Measurements from ENCODE around the gene RAP1GDS1.
A peak's percentile ranks its signal among the peaks of the same experiment; 100 is the strongest.
"Not testable (repeated sequence)": the region's sequence is repeated elsewhere in the genome, so short reads cannot be mapped to it uniquely, and the experiment has no call there.

RAP1GDS1 gene

DNA sequence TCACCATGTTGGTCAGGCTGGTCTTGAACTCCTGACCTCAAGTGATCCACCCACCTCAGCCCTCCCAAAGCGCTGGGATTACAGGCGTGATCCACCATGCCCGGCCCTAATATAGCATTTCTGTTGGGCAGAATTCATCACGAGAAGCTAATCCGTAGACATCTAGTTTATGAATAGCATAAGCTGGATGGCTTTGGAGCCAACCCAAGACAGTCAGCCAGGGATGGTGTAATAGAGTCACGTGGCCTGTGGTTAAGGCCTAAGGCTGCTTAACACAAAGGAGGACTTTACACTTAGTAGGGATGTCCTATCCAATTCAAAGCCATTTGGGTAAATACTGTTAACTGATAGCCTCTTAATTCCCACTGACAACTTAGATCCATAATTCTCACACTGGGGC, 173.6 kb downstream of the RAP1GDS1 start:
- DNase-seq (ENCODE audit: low read depth): no peak
- Histone ChIP-seq H3K9me3 (ENCODE audit: control insufficient read depth, low read length) (no peaks in the 10 kb centered on the region), H3K9ac (ENCODE audit: low read length) (no peak overlapping the region), H3K27me3 (replicated peaks; ENCODE audit: control insufficient read depth, insufficient read depth, low read length) (no peaks in the 10 kb centered on the region), H3K4me1 (ENCODE audit: control insufficient read depth, insufficient read depth, low read length) (peaks cover 3% of the 10 kb centered on the region), H3K36me3 (ENCODE audit: control insufficient read depth, insufficient read depth, low read length, severe bottlenecking) (peaks cover 39% of the 10 kb centered on the region), H3K4me3 (ENCODE audit: low read length) (no peak overlapping the region)

- DNase-seq (ENCODE audit: low read depth): no peak
- H3K27me3 ChIP-seq (replicated peaks; ENCODE audit: control insufficient read depth, insufficient read depth, low read length): no peaks in the 10 kb centered on the region
- H3K9ac ChIP-seq (ENCODE audit: low read length): no peak overlapping the region
- H3K4me1 ChIP-seq (ENCODE audit: control insufficient read depth, insufficient read depth, low read length): peaks cover 19% of the 10 kb centered on the region
- no peak overlapping the region for H3K4me3 ChIP-seq (ENCODE audit: low read length)
- no peaks in the 10 kb centered on the region for H3K9me3 ChIP-seq (ENCODE audit: control insufficient read depth, low read length)
- peaks cover 49% of the 10 kb centered on the region for H3K36me3 ChIP-seq (ENCODE audit: control insufficient read depth, insufficient read depth, low read length, severe bottlenecking)
These were observed 183.2 kb downstream of the RAP1GDS1 start for GRCh38 chr4:98444371-98444770.

- Histone ChIP-seq H3K4me3 (ENCODE audit: low read length) (no peak overlapping the region), H3K9ac (ENCODE audit: low read length) (no peak overlapping the region), H3K4me1 (ENCODE audit: control insufficient read depth, insufficient read depth, low read length) (peaks cover 19% of the 10 kb centered on the region), H3K27me3 (replicated peaks; ENCODE audit: control insufficient read depth, insufficient read depth, low read length) (no peaks in the 10 kb centered on the region), H3K9me3 (ENCODE audit: control insufficient read depth, low read length) (no peaks in the 10 kb centered on the region), H3K36me3 (ENCODE audit: control insufficient read depth, insufficient read depth, low read length, severe bottlenecking) (peaks cover 29% of the 10 kb centered on the region)
- peak; percentile 18 for DNase-seq (ENCODE audit: low read depth)
These were observed 185.6 kb downstream of the RAP1GDS1 start for GRCh38 chr4:98446499-98447375.

DNA sequence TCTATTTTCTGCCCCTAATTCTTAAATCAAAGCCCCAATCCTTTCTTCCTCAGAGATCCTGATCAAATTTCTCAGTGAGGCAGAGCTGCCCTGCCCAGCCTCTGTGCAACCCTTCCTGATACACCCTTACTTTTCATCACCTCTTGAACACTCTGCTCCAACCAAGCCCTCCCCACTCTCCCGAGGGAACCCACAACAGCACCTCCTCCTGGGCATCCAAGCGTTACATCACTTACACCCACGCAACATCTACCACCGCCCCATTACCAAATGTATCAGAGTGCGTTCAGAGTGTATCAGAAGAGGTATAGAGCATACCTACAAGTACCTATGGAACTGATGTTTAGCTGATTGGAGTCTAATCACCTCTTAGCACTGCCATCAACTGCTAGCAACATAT, 186.5 kb downstream of the RAP1GDS1 start:
- Histone ChIP-seq H3K9ac (ENCODE audit: low read length) (no peak overlapping the region), H3K4me3 (ENCODE audit: low read length) (no peak overlapping the region), H3K9me3 (ENCODE audit: control insufficient read depth, low read length) (no peaks in the 10 kb centered on the region), H3K4me1 (ENCODE audit: control insufficient read depth, insufficient read depth, low read length) (peaks cover 19% of the 10 kb centered on the region), H3K36me3 (ENCODE audit: control insufficient read depth, insufficient read depth, low read length, severe bottlenecking) (peaks cover 20% of the 10 kb centered on the region), H3K27me3 (replicated peaks; ENCODE audit: control insufficient read depth, insufficient read depth, low read length) (no peaks in the 10 kb centered on the region)
- DNase-seq (ENCODE audit: low read depth): no peak

DNA sequence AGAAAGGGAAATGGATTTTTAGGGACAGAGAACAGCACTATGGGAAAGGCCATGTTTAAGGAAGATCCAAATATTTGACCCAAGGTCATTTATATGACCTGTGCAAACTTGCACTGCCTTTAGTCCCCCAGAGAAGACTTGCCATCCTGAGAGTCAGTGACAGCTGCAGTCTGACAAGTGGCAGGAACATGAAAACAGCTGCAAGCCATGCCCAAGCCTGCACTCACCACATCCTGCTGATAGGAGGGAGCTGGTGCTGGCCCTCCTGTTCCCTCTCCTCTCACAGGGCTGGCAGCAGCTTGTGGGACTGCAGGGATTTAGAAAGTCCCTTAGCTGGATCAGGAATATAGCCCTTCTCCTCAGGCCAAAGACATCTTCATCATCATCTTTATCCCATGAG, 187.7 kb downstream of the RAP1GDS1 start:
- no peaks in the 10 kb centered on the region for H3K27me3 ChIP-seq (replicated peaks; ENCODE audit: control insufficient read depth, insufficient read depth, low read length)
- peaks cover 12% of the 10 kb centered on the region for H3K36me3 ChIP-seq (ENCODE audit: control insufficient read depth, insufficient read depth, low read length, severe bottlenecking)
- H3K4me1 ChIP-seq (ENCODE audit: control insufficient read depth, insufficient read depth, low read length): peaks cover 19% of the 10 kb centered on the region
- H3K4me3 ChIP-seq (ENCODE audit: low read length): no peak overlapping the region
- DNase-seq (ENCODE audit: low read depth): no peak
- H3K9ac ChIP-seq (ENCODE audit: low read length): no peak overlapping the region
- peaks cover 3% of the 10 kb centered on the region for H3K9me3 ChIP-seq (ENCODE audit: control insufficient read depth, low read length)

DNA sequence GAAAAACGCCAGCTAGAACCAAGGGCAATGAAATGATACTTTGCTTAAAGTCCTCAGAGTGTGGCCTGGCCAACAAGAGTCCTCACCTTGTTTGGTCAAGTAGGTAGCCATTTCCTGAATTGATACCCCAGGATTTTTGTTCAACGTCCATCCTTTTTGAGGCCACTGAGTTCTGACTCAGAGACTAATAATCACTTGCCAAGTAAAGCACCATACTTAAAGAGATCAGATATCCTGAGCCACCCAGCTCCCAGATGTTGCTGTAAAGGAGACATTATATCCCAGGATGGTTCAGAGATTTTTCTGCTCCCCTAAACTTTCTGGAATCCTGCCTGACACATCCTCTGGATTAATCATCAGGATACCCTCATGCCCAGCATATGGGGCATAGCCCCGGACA, 190.9 kb downstream of the RAP1GDS1 start:
- no peak overlapping the region for H3K4me3 ChIP-seq (ENCODE audit: low read length)
- peaks cover 3% of the 10 kb centered on the region for H3K9me3 ChIP-seq (ENCODE audit: control insufficient read depth, low read length)
- H3K4me1 ChIP-seq (ENCODE audit: control insufficient read depth, insufficient read depth, low read length): peaks cover 7% of the 10 kb centered on the region
- no peak for DNase-seq (ENCODE audit: low read depth)
- H3K27me3 ChIP-seq (replicated peaks; ENCODE audit: control insufficient read depth, insufficient read depth, low read length): no peaks in the 10 kb centered on the region
- H3K36me3 ChIP-seq (ENCODE audit: control insufficient read depth, insufficient read depth, low read length, severe bottlenecking): no peaks in the 10 kb centered on the region
- no peak overlapping the region for H3K9ac ChIP-seq (ENCODE audit: low read length)

- not testable (repeated sequence) for H3K9me3 ChIP-seq (ENCODE audit: control insufficient read depth, low read length); H3K27me3 ChIP-seq (replicated peaks; ENCODE audit: control insufficient read depth, insufficient read depth, low read length)
These were observed 196.2 kb downstream of the RAP1GDS1 start for GRCh38 chr4:98457422-98457821.

DNA sequence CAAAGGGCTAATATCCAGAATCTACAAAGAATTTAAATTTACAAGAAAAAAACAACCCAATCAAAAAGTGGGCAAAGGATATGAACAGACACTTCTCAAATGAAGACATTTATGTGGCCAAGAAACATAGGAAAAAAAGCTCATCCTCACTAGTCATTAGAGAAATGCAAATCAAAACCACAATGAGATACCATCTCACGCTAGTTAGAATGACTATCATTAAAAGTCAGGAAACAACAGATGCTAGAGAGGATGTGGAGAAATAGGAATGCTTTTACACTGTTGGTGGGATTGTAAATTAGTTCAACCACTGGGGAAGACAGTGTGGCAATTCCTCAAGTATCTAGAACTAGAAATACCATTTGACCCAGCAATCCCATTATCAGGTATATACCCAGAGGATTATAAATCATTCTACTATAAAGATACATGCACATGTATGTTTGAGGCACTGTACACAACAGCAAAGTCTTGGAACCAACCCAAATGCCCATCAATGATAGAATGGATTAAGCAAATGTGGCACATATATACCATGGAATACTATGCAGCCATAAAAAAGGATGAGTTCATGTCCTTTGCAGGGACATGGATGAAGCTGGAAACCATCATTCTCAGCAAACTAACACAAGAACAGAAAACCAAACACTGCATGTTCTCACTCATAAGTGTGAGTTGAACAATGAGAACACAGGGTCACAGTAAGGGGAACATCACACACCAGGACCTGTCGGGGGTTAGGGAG, 200.1 kb downstream of the RAP1GDS1 start:
- not testable (repeated sequence) for DNase-seq (ENCODE audit: low read depth); H3K36me3 ChIP-seq (ENCODE audit: control insufficient read depth, insufficient read depth, low read length, severe bottlenecking); H3K9me3 ChIP-seq (ENCODE audit: control insufficient read depth, low read length); H3K4me3 ChIP-seq (ENCODE audit: low read length); H3K9ac ChIP-seq (ENCODE audit: low read length); H3K27me3 ChIP-seq (replicated peaks; ENCODE audit: control insufficient read depth, insufficient read depth, low read length); H3K4me1 ChIP-seq (ENCODE audit: control insufficient read depth, insufficient read depth, low read length)

More at GRCh38 chr4:98457422-98457821, 196.2 kb downstream of the RAP1GDS1 start:
- not testable (repeated sequence) for H3K36me3 ChIP-seq (ENCODE audit: control insufficient read depth, insufficient read depth, low read length, severe bottlenecking); H3K4me3 ChIP-seq (ENCODE audit: low read length); DNase-seq (ENCODE audit: low read depth); H3K9ac ChIP-seq (ENCODE audit: low read length); H3K4me1 ChIP-seq (ENCODE audit: control insufficient read depth, insufficient read depth, low read length)

GRCh38 chr4:98462487-98462886, 201.3 kb downstream of the RAP1GDS1 start:
- no peaks in the 10 kb centered on the region for H3K36me3 ChIP-seq (ENCODE audit: control insufficient read depth, insufficient read depth, low read length, severe bottlenecking)
- no peak overlapping the region for H3K9ac ChIP-seq (ENCODE audit: low read length)
- H3K4me1 ChIP-seq (ENCODE audit: control insufficient read depth, insufficient read depth, low read length): no peaks in the 10 kb centered on the region
- H3K9me3 ChIP-seq (ENCODE audit: control insufficient read depth, low read length): no peaks in the 10 kb centered on the region
- no peaks in the 10 kb centered on the region for H3K27me3 ChIP-seq (replicated peaks; ENCODE audit: control insufficient read depth, insufficient read depth, low read length)
- no peak overlapping the region for H3K4me3 ChIP-seq (ENCODE audit: low read length)
- no peak for DNase-seq (ENCODE audit: low read depth)

DNA sequence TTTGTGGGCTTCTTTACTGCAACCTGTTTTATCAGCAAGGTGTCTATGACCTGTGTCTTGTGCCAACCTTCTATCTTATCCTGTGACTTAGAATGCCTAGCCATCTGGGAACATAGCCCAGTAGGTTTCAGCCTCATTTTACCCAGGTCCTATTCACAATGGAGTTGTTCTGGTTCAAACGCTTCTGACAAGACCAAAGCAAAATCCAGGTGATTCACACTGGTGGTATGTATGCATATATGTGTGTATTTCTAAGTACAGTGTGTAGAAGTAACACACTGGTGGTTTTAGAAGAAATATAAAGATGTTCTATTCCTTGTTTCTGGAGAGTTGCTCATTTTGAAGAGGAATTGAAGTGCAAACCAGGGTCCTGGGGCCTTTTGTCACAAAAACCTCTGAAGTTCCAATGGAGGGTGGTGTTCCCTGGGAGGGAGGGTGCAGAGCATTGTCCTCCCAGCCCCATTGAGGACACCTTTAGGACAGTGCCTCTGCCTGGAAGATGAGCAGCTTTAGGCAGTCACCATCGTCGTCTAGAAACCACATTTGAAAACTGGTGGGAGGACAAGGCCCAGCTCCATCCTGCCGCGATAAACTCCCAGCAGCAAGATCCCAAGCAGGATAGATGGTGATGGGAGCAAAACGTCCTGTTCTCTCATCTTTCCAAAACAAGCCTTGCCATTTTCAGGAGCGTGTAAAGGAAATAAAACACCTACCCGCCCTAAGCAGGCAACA, 205.8 kb downstream of the RAP1GDS1 start:
- Histone ChIP-seq H3K4me3 (ENCODE audit: low read length) (peak overlapping the region; percentile 76), H3K27me3 (replicated peaks; ENCODE audit: control insufficient read depth, insufficient read depth, low read length) (no peaks in the 10 kb centered on the region), H3K9ac (ENCODE audit: low read length) (no peak overlapping the region), H3K4me1 (ENCODE audit: control insufficient read depth, insufficient read depth, low read length) (peaks cover 23% of the 10 kb centered on the region), H3K36me3 (ENCODE audit: control insufficient read depth, insufficient read depth, low read length, severe bottlenecking) (peaks cover 5% of the 10 kb centered on the region), H3K9me3 (ENCODE audit: control insufficient read depth, low read length) (no peaks in the 10 kb centered on the region)
- no peak for DNase-seq (ENCODE audit: low read depth)

DNA sequence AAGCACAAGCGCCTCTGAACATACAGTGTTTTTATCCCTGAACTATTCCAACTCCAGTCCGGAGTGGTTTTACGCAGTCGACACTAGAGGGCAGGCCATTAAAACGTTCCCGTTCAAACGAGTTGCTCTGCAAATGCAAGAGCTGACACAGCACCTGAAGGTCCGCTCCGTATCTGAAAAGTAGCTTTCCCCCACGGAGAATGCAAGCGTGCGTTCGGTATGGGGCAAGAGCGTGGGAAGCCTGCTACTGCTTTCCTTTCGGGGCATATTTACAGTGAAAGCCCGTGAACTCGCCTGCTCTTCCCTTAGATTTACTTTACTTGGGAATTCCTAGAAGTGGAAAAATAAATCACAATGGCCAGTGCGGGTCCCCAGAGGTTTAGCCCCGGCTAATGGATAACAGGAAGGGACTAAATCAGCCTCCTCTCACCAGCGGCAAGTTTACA, 206.5 kb downstream of the RAP1GDS1 start:
- DNase-seq (ENCODE audit: low read depth): peak; percentile 95
- Histone ChIP-seq H3K9ac (ENCODE audit: low read length) (peak overlapping the region; percentile 72), H3K4me3 (ENCODE audit: low read length) (peak overlapping the region; percentile 76), H3K9me3 (ENCODE audit: control insufficient read depth, low read length) (no peaks in the 10 kb centered on the region), H3K4me1 (ENCODE audit: control insufficient read depth, insufficient read depth, low read length) (peaks cover 24% of the 10 kb centered on the region), H3K27me3 (replicated peaks; ENCODE audit: control insufficient read depth, insufficient read depth, low read length) (no peaks in the 10 kb centered on the region), H3K36me3 (ENCODE audit: control insufficient read depth, insufficient read depth, low read length, severe bottlenecking) (peaks cover 6% of the 10 kb centered on the region)

Measured in adipocyte (in vitro differentiated cells).